Keratinocyte (primary cell): ENCODE results near the gene CIDEB. TPM values are rescaled to one million over a fixed set of nuclear protein-coding genes. Genes with fewer than 3 reads are reported as not detected.

Experiments
- DNase-seq: peaks from one replicate; pipeline ENCODE4 v3.0.0-alpha.2; 2011; ENCODE audit warnings: low read depth, missing footprints, low spot score
- FAIRE-seq: peaks from 2 replicates; lab custom pipeline; 2011; peaks lifted over from hg19 to GRCh38; lab: Jason Lieb, UNC
- H2AFZ ChIP-seq: 2 replicates; pipeline ENCODE4 v1.6.0; 2012; ENCODE audit warnings: low read length, control low read depth, inconsistent platforms; ENCODE audit not compliant: control insufficient read depth
- H3K27ac ChIP-seq: 2 replicates; pipeline ENCODE4 v1.5.1; 2011; ENCODE audit warnings: low read length; ENCODE audit not compliant: control insufficient read depth, insufficient read depth
- H3K27me3 ChIP-seq: 3 replicates; pipeline ENCODE4 v1.6.0; 2011; ENCODE audit warnings: low read length; ENCODE audit not compliant: control insufficient read depth, insufficient read depth; ENCODE audit errors: extremely low read depth
- H3K36me3 ChIP-seq, 2 experiments: 2 replicates in 1 of 2; 3 replicates in 1 of 2; pipeline ENCODE4 v1.5.1; 2011; ENCODE audit warnings: low read length in 2 of 2, mild to moderate bottlenecking in 1 of 2; ENCODE audit not compliant: control insufficient read depth in 2 of 2, insufficient read depth in 2 of 2; ENCODE audit errors: extremely low read depth in 1 of 2
- H3K4me1 ChIP-seq: 3 replicates; pipeline ENCODE4 v1.5.1; 2011; ENCODE audit warnings: low read length; ENCODE audit not compliant: control insufficient read depth, insufficient read depth; ENCODE audit errors: extremely low read depth
- H3K4me2 ChIP-seq: 3 replicates; pipeline ENCODE4 v1.6.0; 2011; ENCODE audit warnings: low read depth, low read length; ENCODE audit not compliant: control insufficient read depth, insufficient read depth; ENCODE audit errors: extremely low read depth
- H3K4me3 ChIP-seq, 3 experiments: fragments of 200-600 bp in 1 of 3; sonication (generic) in 1 of 3; 2 replicates in 2 of 3; 3 replicates in 1 of 3; pipeline ENCODE4 v1.5.1; 2011 to 2016; ENCODE audit warnings: low read length in 3 of 3, mild to moderate bottlenecking in 3 of 3, control low read depth in 2 of 3, inconsistent platforms in 1 of 3, low read depth in 1 of 3, mixed read lengths in 1 of 3, mixed run types in 1 of 3, moderate library complexity in 1 of 3; ENCODE audit not compliant: control insufficient read depth in 2 of 3, insufficient read depth in 2 of 3; ENCODE audit errors: extremely low read depth in 1 of 3
- H3K79me2 ChIP-seq: 2 replicates; pipeline ENCODE4 v1.6.0; 2012; ENCODE audit warnings: low read length; ENCODE audit not compliant: control insufficient read depth, insufficient read depth
- H3K9ac ChIP-seq: 3 replicates; pipeline ENCODE4 v1.6.0; 2011; ENCODE audit warnings: low read length; ENCODE audit not compliant: control insufficient read depth, insufficient read depth; ENCODE audit errors: extremely low read depth
- H3K9me1 ChIP-seq: 3 replicates; pipeline ENCODE4 v1.6.0; 2011; ENCODE audit warnings: low read length; ENCODE audit not compliant: control insufficient read depth, insufficient read depth; ENCODE audit errors: extremely low read depth
- H3K9me3 ChIP-seq: 2 replicates; pipeline ENCODE4 v1.5.1; 2012; ENCODE audit warnings: low read depth, low read length; ENCODE audit not compliant: control insufficient read depth
- H4K20me1 ChIP-seq: 3 replicates; pipeline ENCODE4 v1.6.0; 2011; ENCODE audit warnings: low read length; ENCODE audit not compliant: control insufficient read depth, insufficient read depth; ENCODE audit errors: extremely low read depth
- EZH2 ChIP-seq: IDR thresholded peaks from one replicate; pipeline ENCODE4 v1.6.1; 2012; ENCODE audit warnings: inconsistent platforms, mild to moderate bottlenecking, low read length, moderate library complexity
- dilution Hi-C: fragments of 300-500 bp; cut with MboI; formaldehyde crosslinking; loops from one replicate; pipeline ENCODE4 v1.7.0; 2020; ENCODE audit warnings: low sequenced_read_pairs; ENCODE audit not compliant: extremely low pct_ligation_motif_present
- polyA plus RNA-seq, 5 experiments: library from polyadenylated mRNA; depleted of rRNA in 3 of 5; stranded (reverse) in 3 of 5; stranded (forward) in 1 of 5; unstranded in 1 of 5; fragments of >200 nt; gene quantifications; 1 replicate in 1 of 5; 2 replicates in 3 of 5; 3 replicates in 1 of 5; pipeline versions ENCODE4 v1.2.1 to v1.2.3, GENCODE V29; 2011 to 2012; ENCODE audit warnings: missing spikeins in 2 of 5, low read depth in 1 of 5, low replicate concordance in 1 of 5
- TF ChIP-seq, protein P1 (sequence below), 3 experiments: IDR thresholded peaks in 1 of 3; conservative IDR thresholded peaks in 1 of 3; optimal IDR thresholded peaks in 1 of 3; 2 replicates in 2 of 3; 3 replicates in 1 of 3; pipeline versions ENCODE3 to v1.5.1; 2011; ENCODE audit warnings: low read length in 3 of 3, mild to moderate bottlenecking in 3 of 3, moderate library complexity in 2 of 3, control low read depth in 1 of 3, inconsistent platforms in 1 of 3; ENCODE audit not compliant: insufficient read depth in 2 of 3; ENCODE audit errors: extremely low read depth in 1 of 3

The CIDEB gene
- polyA plus RNA-seq, 1 donor (not counting 4 experiments of a cell fraction or from before 2014, with no cell fraction given), result 3.7 TPM

DNA sequence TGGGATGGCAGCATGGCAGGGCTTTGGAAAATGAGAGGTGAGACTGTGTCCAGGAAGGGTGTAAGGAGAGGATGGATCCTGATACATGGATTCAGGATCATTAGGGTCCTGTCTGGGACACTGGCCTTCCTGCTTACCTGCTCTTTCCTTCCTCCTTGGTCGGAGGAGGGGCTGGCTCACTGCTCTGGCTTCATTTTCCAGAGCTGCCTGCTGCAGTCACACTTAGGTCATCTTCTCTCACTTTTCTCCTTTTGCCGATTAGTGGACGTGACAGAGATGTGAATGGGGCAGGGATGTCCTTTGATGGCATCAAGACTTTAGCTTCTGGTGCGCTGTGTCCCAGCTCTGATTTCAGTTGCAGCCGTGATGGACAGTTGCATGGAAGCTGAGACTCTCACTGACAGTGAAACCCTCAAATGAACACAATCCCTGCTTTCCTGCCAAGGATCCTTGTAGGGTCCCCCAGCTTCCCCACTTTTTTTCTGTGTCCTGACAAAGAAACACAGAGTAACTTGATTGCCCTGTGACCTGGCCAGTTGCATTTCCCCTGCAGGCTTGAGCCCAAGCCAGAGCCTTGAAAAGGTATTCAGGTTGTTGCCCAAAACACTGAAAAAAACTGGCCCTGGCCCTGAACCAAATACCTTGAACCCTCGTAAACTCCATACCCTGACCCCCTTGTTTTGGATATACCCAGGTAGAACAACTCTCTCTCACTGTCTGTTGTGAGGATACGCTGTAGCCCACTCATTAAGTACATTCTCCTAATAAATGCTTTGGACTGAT is 756 bp upstream of the CIDEB start:
- dilution Hi-C loops, result no loop called here
- Histone ChIP-seq H3K27me3 (no peaks in the 10 kb centered on the region), H3K36me3 (peaks cover 38 to 46% of the 10 kb centered on the region in 2 experiments), H3K9ac (no peak overlapping the region), H3K79me2 (peaks cover 4% of the 10 kb centered on the region), H3K4me3 (no peak overlapping the region), H3K4me1 (peaks cover 42% of the 10 kb centered on the region), H3K4me2 (no peak overlapping the region), H3K27ac (no peak overlapping the region), H3K9me1 (no peaks in the 10 kb centered on the region), H4K20me1 (no peaks in the 10 kb centered on the region), H3K9me3 (no peaks in the 10 kb centered on the region), H2AFZ (no peak overlapping the region)
- DNase-seq, result no peak
- no peak for TF ChIP-seq EZH2
- TF ChIP-seq, protein P1, sequence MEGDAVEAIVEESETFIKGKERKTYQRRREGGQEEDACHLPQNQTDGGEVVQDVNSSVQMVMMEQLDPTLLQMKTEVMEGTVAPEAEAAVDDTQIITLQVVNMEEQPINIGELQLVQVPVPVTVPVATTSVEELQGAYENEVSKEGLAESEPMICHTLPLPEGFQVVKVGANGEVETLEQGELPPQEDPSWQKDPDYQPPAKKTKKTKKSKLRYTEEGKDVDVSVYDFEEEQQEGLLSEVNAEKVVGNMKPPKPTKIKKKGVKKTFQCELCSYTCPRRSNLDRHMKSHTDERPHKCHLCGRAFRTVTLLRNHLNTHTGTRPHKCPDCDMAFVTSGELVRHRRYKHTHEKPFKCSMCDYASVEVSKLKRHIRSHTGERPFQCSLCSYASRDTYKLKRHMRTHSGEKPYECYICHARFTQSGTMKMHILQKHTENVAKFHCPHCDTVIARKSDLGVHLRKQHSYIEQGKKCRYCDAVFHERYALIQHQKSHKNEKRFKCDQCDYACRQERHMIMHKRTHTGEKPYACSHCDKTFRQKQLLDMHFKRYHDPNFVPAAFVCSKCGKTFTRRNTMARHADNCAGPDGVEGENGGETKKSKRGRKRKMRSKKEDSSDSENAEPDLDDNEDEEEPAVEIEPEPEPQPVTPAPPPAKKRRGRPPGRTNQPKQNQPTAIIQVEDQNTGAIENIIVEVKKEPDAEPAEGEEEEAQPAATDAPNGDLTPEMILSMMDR (optimal IDR thresholded peaks at IDR 0.05 in 1 of 3, IDR thresholded peaks at IDR 0.05 in 1 of 3, conservative IDR thresholded peaks at IDR 0.05 in 1 of 3; ENCODE audit: extremely low read depth in 1 of 3, insufficient read depth in 2 of 3, low read length in 3 of 3), result no peak
- FAIRE-seq, result peak; percentile 53

DNA sequence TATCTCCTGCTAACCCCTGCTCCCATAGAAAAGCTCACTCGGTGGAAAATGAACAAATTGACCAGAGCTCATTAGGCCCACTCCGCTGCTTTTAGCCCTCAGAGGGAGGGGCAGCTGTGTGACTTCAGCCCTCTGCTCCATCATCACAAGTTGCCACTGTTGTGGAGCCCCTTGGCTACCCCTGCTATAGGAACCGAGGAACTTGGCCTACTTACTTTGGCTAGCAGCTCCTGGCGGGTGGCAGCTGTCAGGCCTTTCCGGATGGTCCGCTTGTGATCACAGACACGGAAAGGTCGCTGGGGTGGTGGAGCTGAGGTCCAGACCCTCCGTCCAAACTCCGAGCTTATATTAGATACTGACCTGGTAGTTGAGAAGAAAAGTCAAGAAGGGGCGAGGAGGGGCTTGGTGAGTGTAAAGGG is 612 bp downstream of the CIDEB start:
- no peak for FAIRE-seq
- Histone ChIP-seq H2AFZ (no peak overlapping the region), H3K9me3 (no peaks in the 10 kb centered on the region), H3K9me1 (no peaks in the 10 kb centered on the region), H3K4me1 (peaks cover 39% of the 10 kb centered on the region), H3K79me2 (peaks cover 4% of the 10 kb centered on the region), H3K27ac (no peak overlapping the region), H3K4me3 (no peak overlapping the region), H3K27me3 (no peaks in the 10 kb centered on the region), H3K9ac (no peak overlapping the region), H3K36me3 (peaks cover 45 to 58% of the 10 kb centered on the region in 2 experiments), H4K20me1 (no peaks in the 10 kb centered on the region), H3K4me2 (no peak overlapping the region)
- DNase-seq, result no peak
- dilution Hi-C loops, result no loop called here
- TF ChIP-seq EZH2, result no peak
- TF ChIP-seq, protein P1 (optimal IDR thresholded peaks at IDR 0.05 in 1 of 3, IDR thresholded peaks at IDR 0.05 in 1 of 3, conservative IDR thresholded peaks at IDR 0.05 in 1 of 3; ENCODE audit: extremely low read depth in 1 of 3, insufficient read depth in 2 of 3, low read length in 3 of 3), result no peak
